HCT116 (cell line): ENCODE measurements around the gene SLC35F3. TPM values are rescaled to one million over a fixed set of nuclear protein-coding genes. Genes with fewer than 3 reads are reported as not detected.
"Not testable (repeated sequence)": the region's sequence is repeated elsewhere in the genome, so short reads cannot be mapped to it uniquely, and the experiment has no call there.

Experiments
- ATAC-seq: fragments of 200-7000 bp; cut with Tn5 transposase; 2 replicates; pipeline ENCODE4 v1.9.1; 2020; ENCODE audit warnings: mild to moderate bottlenecking, moderate library complexity
- BruUV-seq: library from RNA; stranded (reverse); fragments of 400-500 nt; replicated peaks from 2 replicates; lab custom pipeline; 2021; lab: Mats Ljungman, UMichigan
- CTCF ChIA-PET: fragments of 300-600 bp; sonication (Branson Sonifier 250); formaldehyde crosslinking; loops from one replicate; lab custom pipeline; 2021; ENCODE audit warnings: antibody characterized with exemption; lab: Charles Lee
- POLR2A ChIA-PET: fragments of 300-600, 350-600 bp; sonication (Branson Sonifier 250); formaldehyde crosslinking; loops from one replicate; lab custom pipeline; 2021; ENCODE audit warnings: antibody characterized with exemption; lab: Charles Lee
- RAD21 ChIA-PET, 2 experiments: fragments of 300-600 bp; sonication (Branson Sonifier 250); formaldehyde crosslinking; loops; one replicate each; lab custom pipeline; 2023; ENCODE audit warnings: low total read pairs in 2 of 2; ENCODE audit not compliant: uncharacterized antibody in 2 of 2, unreplicated experiment in 2 of 2, low non-redundant PET in 1 of 2; lab: Charles Lee
- DNase-seq: peaks from one replicate; pipeline ENCODE4 v3.0.0-alpha.2; 2010; ENCODE audit warnings: low read depth, low spot score
- H2AFZ ChIP-seq: fragments of 200-600 bp; shearing (Covaris generic), sonication (generic); 2 replicates; pipeline ENCODE4 v1.6.1; 2017; ENCODE audit warnings: low read depth, mixed run types, mixed read lengths, antibody characterized with exemption, low read length; ENCODE audit not compliant: poor library complexity, severe bottlenecking
- H3K27ac ChIP-seq: 2 replicates; pipeline ENCODE4 v1.5.1; 2012; ENCODE audit warnings: low read depth, low read length
- H3K27me3 ChIP-seq: fragments of 200-600 bp; sonication (generic); 2 replicates; pipeline ENCODE4 v1.6.1; 2016; ENCODE audit warnings: mixed run types, low read length, mixed read lengths; ENCODE audit not compliant: insufficient read depth
- H3K36me3 ChIP-seq, 2 experiments: fragments of 200-500 bp in 1 of 2; fragments of 200-600 bp in 1 of 2; sonication (Bioruptor generic) in 1 of 2; sonication (generic) in 1 of 2; 2 replicates each; pipeline versions ENCODE4 v1.5.1 to v1.6.1; 2014 to 2016; ENCODE audit warnings: low read length in 2 of 2, inconsistent platforms in 1 of 2, mixed read lengths in 1 of 2, mixed run types in 1 of 2; ENCODE audit not compliant: insufficient read depth in 2 of 2, control insufficient read depth in 1 of 2
- H3K4me1 ChIP-seq, 2 experiments: fragments of 200-600 bp in 1 of 2; sonication (generic) in 1 of 2; 2 replicates each; pipeline versions ENCODE4 v1.5.1 to v1.6.1; 2012 to 2017; ENCODE audit warnings: low read length in 2 of 2, inconsistent platforms in 1 of 2, mild to moderate bottlenecking in 1 of 2, mixed read lengths in 1 of 2, mixed run types in 1 of 2, moderate library complexity in 1 of 2; ENCODE audit not compliant: insufficient read depth in 2 of 2, control insufficient read depth in 1 of 2
- H3K4me2 ChIP-seq: fragments of 200-600 bp; sonication (generic); 2 replicates; pipeline ENCODE4 v1.6.1; 2017; ENCODE audit warnings: mixed run types, low read length, mixed read lengths
- H3K4me3 ChIP-seq, 2 experiments: fragments of 200-600 bp in 1 of 2; sonication (generic) in 1 of 2; replicated peaks in 1 of 2; 2 replicates each; pipeline ENCODE4 v1.5.1; 2011 to 2016; ENCODE audit warnings: low read length in 2 of 2, control low read depth in 1 of 2, low read depth in 1 of 2, mild to moderate bottlenecking in 1 of 2, mixed read lengths in 1 of 2, mixed run types in 1 of 2
- H3K79me2 ChIP-seq: fragments of 200-600 bp; sonication (generic); 2 replicates; pipeline ENCODE4 v1.6.1; 2017; ENCODE audit warnings: mild to moderate bottlenecking, mixed run types, low read length, moderate library complexity, mixed read lengths; ENCODE audit not compliant: insufficient read depth
- H3K9ac ChIP-seq: fragments of 200-600 bp; sonication (generic); 2 replicates; pipeline ENCODE4 v1.6.1; 2016; ENCODE audit warnings: low read length, mixed read lengths
- H3K9me2 ChIP-seq: fragments of 200-600 bp; sonication (generic), shearing (Covaris generic); 2 replicates; pipeline ENCODE4 v1.6.1; 2017; ENCODE audit warnings: mixed run types, mild to moderate bottlenecking, moderate library complexity; ENCODE audit not compliant: insufficient read depth
- H3K9me3 ChIP-seq, 2 experiments: fragments of 200-500 bp in 1 of 2; fragments of 200-600 bp in 1 of 2; sonication (Bioruptor generic) in 1 of 2; sonication (generic) in 1 of 2; 2 replicates each; pipeline ENCODE4 v1.6.1; 2014 to 2017; ENCODE audit warnings: low read length in 2 of 2, mixed read lengths in 2 of 2, inconsistent platforms in 1 of 2, low read depth in 1 of 2, mild to moderate bottlenecking in 1 of 2, mixed run types in 1 of 2, moderate library complexity in 1 of 2; ENCODE audit not compliant: control insufficient read depth in 1 of 2, insufficient read depth in 1 of 2
- H4K20me1 ChIP-seq: fragments of 200-600 bp; sonication (generic), shearing (Covaris generic); 2 replicates; pipeline ENCODE4 v1.6.1; 2017; ENCODE audit warnings: mixed run types, mild to moderate bottlenecking, moderate library complexity; ENCODE audit not compliant: insufficient read depth
- CBX3 ChIP-seq: IDR thresholded peaks from 2 replicates; pipeline ENCODE4 v1.6.1; 2012; ENCODE audit warnings: low read depth
- CTCF ChIP-seq, 3 experiments: fragments of 200-600 bp in 1 of 3; sonication (generic) in 1 of 3; IDR thresholded peaks in 2 of 3; conservative IDR thresholded peaks in 1 of 3; 2 replicates each; pipeline ENCODE4 v1.5.1; 2012 to 2017; ENCODE audit warnings: low read depth in 2 of 3, low read length in 2 of 3, antibody characterized with exemption in 1 of 3, borderline replicate concordance in 1 of 3, control low read depth in 1 of 3, mild to moderate bottlenecking in 1 of 3, mixed read lengths in 1 of 3, mixed run types in 1 of 3, moderate library complexity in 1 of 3; ENCODE audit not compliant: insufficient read depth in 1 of 3
- ELF1 ChIP-seq: IDR thresholded peaks from 2 replicates; pipeline ENCODE4 v1.6.1; 2012; ENCODE audit warnings: low read depth, borderline replicate concordance
- EZH2 ChIP-seq: fragments of 200-600 bp; sonication (generic); IDR thresholded peaks from 2 replicates; pipeline ENCODE4 v1.6.1; 2017; ENCODE audit warnings: antibody characterized with exemption, mixed run types
- JUND ChIP-seq: IDR thresholded peaks from 2 replicates; pipeline ENCODE4 v1.6.1; 2012
- POLR2A ChIP-seq: IDR thresholded peaks from 2 replicates; pipeline ENCODE4 v1.7.0; 2011; ENCODE audit warnings: borderline replicate concordance; ENCODE audit not compliant: insufficient read depth, insufficient read length; ENCODE audit errors: extremely low read depth
- SP1 ChIP-seq: IDR thresholded peaks from 2 replicates; pipeline ENCODE4 v1.6.1; 2012; ENCODE audit warnings: low read depth
- YY1 ChIP-seq: IDR thresholded peaks from 2 replicates; pipeline ENCODE4 v1.6.1; 2011; ENCODE audit warnings: low read length, low read depth, moderate library complexity, mild to moderate bottlenecking; ENCODE audit not compliant: insufficient replicate concordance; ENCODE audit errors: extremely low read depth
- intact Hi-C: fragments of 100-400 bp; cut with micrococcal nuclease; formaldehyde crosslinking; loops from 2 replicates; pipeline ENCODE4 v1.10.0; 2022
- total RNA-seq: library from RNA; stranded (reverse); gene quantifications from one replicate; pipeline ENCODE4 v1.2.1, GENCODE V29; 2021; ENCODE audit not compliant: unreplicated experiment

SLC35F3 gene
- total RNA-seq, 1 experiment from 2014 or later, result 6.4 TPM

DNA sequence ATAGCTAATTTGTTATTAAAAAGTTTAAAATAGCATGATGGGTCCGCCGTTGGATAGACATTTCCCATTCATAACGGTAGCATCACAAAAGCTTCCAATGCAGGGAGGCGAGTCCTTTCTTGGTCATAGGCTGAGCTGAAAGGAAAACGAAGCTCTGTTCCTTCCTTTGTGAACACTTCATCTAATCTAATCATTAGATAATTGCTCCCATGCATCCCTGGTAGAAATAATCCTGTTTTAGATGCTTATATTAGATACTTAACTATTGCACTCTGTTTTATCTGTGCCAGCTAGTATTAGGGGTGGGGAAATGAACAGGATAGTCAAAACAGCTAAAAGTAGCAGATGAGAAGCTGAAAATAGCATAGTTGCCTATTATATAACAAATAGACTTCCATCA lies 215.0 kb downstream of the SLC35F3 start:
- Histone ChIP-seq H3K27ac (no peak overlapping the region), H3K4me3 (no peak overlapping the region), H3K27me3 (no peaks in the 10 kb centered on the region), H4K20me1 (0 out of 2 replicates have a peak, but pooled peaks cover 5% of the 10 kb centered on the region), H3K4me2 (no peak overlapping the region), H3K9me3 (no peaks in the 10 kb centered on the region), H3K79me2 (peaks cover 7% of the 10 kb centered on the region; the same call in 1 of the 2 replicates), H2AFZ (no peak overlapping the region), H3K9ac (no peak overlapping the region), H3K36me3 (no peaks in the 10 kb centered on the region), H3K4me1 (peaks cover 0 to 7% of the 10 kb centered on the region in 2 experiments; a peak in 1 of 4 replicates), H3K9me2 (no peaks in the 10 kb centered on the region)
- no peak for DNase-seq
- no peak for ATAC-seq
- intact Hi-C loops, result loop anchor here (10.0 kb wide), 3 partner anchors 365 to 1295 kb away; no protein-coding TSS in a partner anchor
- ChIA-PET CTCF (interaction anchor here (0.8 kb wide), 1 partner anchor 10 kb away, joined by 3 read pairs; no protein-coding TSS in a partner anchor), POLR2A (no interaction called here), RAD21 (no interaction called here)
- TF ChIP-seq SP1 (no peak), ELF1 (no peak), POLR2A (no peak), JUND (no peak)
- BruUV-seq, result no TSS peak

DNA sequence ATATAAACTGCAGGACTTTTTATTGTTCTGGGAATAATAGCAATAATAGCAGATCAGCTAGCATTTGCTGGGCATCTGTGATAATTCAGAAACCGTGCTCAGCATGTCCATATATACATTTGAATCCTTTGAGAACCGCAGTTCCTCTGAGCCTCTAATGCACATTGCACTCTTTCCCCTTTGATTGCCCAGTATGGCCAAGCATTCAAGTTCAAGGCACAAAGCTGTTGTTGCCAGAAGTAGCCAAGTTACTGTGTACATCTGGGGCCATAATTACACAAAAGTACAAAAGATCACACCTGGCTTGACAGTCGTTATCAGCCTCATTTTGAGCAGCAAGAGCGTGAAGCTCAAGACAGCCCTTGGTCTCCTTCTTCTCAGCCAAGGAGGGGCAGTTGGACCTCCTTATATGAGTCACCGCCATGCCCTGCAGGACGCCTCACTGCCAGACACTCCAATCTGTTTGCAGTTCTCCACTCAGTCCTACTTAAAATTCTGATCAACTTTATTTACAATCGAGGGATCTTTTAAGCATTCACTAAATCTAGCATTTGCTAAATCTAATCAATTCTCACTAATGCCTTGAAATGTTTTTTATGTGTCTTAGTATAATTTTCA lies 216.0 kb downstream of the SLC35F3 start:
- TF ChIP-seq CBX3 (no peak), CTCF (IDR thresholded peaks at IDR 0.05 in 2 of 3, conservative IDR thresholded peaks at IDR 0.05 in 1 of 3; ENCODE audit: borderline replicate concordance in 1 of 3, insufficient read depth in 1 of 3, low read depth in 2 of 3, low read length in 2 of 3) (no peak), JUND (no peak), YY1 (no peak), EZH2 (no peak)
- ChIA-PET CTCF (no interaction called here), POLR2A (no interaction called here), RAD21 (no interaction called here)
- H2AFZ ChIP-seq, result no peak overlapping the region
- no peak overlapping the region for H3K4me2 ChIP-seq
- no peak overlapping the region for H3K27ac ChIP-seq
- no peak overlapping the region for H3K4me3 ChIP-seq
- H3K79me2 ChIP-seq, result peaks cover 4% of the 10 kb centered on the region; the same call in 1 of the 2 replicates
- ATAC-seq (no peak; the same call in 1 of the 2 replicates), DNase-seq (no peak)
- H3K27me3 ChIP-seq, result no peaks in the 10 kb centered on the region
- intact Hi-C loops, result no loop called here
- H3K9me3 ChIP-seq, result no peaks in the 10 kb centered on the region
- H3K9ac ChIP-seq, result no peak overlapping the region
- no peaks in the 10 kb centered on the region for H3K9me2 ChIP-seq
- H4K20me1 ChIP-seq, result 0 out of 2 replicates have a peak, but pooled peaks cover 5% of the 10 kb centered on the region
- peaks cover 0 to 4% of the 10 kb centered on the region in 2 experiments; a peak in 1 of 4 replicates for H3K4me1 ChIP-seq
- no TSS peak for BruUV-seq
- H3K36me3 ChIP-seq, result no peaks in the 10 kb centered on the region

DNA sequence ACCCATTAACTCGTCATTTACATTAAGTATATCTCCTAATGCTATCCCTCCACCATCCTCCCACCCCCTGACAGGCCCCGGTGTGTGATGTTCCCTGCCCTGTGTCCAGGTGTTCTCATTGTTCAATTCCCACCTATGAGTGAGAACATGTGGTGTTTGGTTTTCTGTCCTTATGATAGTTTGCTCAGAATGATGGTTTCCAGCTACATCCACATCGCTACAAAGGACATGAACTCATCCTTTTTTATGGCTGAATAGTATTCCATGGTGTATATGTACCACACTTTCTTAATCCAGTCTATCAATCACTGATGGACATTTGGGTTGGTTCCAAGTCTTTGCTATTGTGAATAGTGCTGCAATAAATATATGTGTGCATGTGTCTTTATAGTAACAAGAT lies 217.2 kb downstream of the SLC35F3 start:
- H3K4me3 ChIP-seq, H3K9me2 ChIP-seq, H2AFZ ChIP-seq, CTCF ChIA-PET, RAD21 ChIA-PET, intact Hi-C loops, H3K27ac ChIP-seq, BruUV-seq, H3K9me3 ChIP-seq, H4K20me1 ChIP-seq, POLR2A ChIA-PET, H3K27me3 ChIP-seq, H3K9ac ChIP-seq, H3K36me3 ChIP-seq, H3K4me2 ChIP-seq, H3K79me2 ChIP-seq, ATAC-seq, H3K4me1 ChIP-seq, DNase-seq: not testable (repeated sequence)
